Activated T-helper 1 cell treated with anti-CD3 and anti-CD28 coated beads, Interleukin-12 subunit alpha, Interleukin-12 subunit beta, Interleukin-2, Interleukin-4 antibody, amounts not matched to agents 30 ng/mL and 10 ng/mL and 1 ng/mL, durations not matched to agents 14 hours and 24 hours and 36 hours (primary cell): Measurements from ENCODE around the gene C2orf92. TPM values are rescaled to one million over a fixed set of nuclear protein-coding genes. Genes with fewer than 3 reads are reported as not detected.
A peak's percentile ranks its signal among the peaks of the same experiment; 100 is the strongest.
"Not testable (repeated sequence)": the region's sequence is repeated elsewhere in the genome, so short reads cannot be mapped to it uniquely, and the experiment has no call there.

Experiments used
- DNase-seq: peaks from one replicate; pipeline ENCODE4 v3.0.0; 2021; ENCODE audit warnings: low spot score
- H3K27ac Mint-ChIP-seq: one replicate; pipeline ENCODE4 v1.8.0; 2021; ENCODE audit warnings: mild to moderate bottlenecking, mixed read lengths
- H3K27me3 Mint-ChIP-seq: one replicate; pipeline ENCODE4 v1.8.0; 2022; ENCODE audit warnings: mild to moderate bottlenecking, moderate library complexity, mixed read lengths; ENCODE audit not compliant: insufficient read depth
- H3K36me3 Mint-ChIP-seq: one replicate; pipeline ENCODE4 v1.8.0; 2021; ENCODE audit warnings: low read depth, mixed read lengths
- H3K4me1 Mint-ChIP-seq: one replicate; pipeline ENCODE4 v1.8.0; 2021; ENCODE audit warnings: low read depth, mixed read lengths
- H3K4me3 Mint-ChIP-seq: one replicate; pipeline ENCODE4 v1.8.0; 2021; ENCODE audit warnings: mild to moderate bottlenecking, moderate library complexity, mixed read lengths
- H3K9me3 Mint-ChIP-seq: one replicate; pipeline ENCODE4 v1.8.0; 2021; ENCODE audit warnings: mixed read lengths
- intact Hi-C: fragments of 100-400 bp; cut with micrococcal nuclease; formaldehyde crosslinking; loops from one replicate; pipeline ENCODE4 v1.15.1; 2024
- total RNA-seq: library from RNA; stranded (reverse); gene quantifications from 2 replicates; pipeline ENCODE4 v1.2.3, GENCODE V29; 2022

C2orf92 gene
- 16.1 and 17.2 TPM in 2 replicates for total RNA-seq

DNA sequence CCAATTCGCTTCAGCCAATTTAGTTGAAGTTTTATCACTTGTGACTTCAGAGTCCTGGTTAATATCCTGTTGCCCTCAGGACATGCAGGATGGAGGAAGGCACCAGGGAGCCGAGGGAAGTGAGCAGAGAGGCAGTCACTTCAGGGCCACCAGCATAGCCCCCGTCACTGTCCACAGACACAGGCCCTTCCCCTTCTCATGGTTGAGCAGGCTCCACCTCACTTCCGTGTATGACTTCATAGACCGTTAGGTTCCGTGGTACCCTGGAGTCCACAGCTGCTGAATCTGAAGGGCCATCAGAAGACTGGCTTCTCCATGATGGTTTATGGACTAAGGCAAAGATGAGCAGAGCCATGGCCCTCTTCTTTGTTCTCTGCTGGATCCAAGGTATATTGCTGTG, at the start of gene C2orf92:
Gene C2orf92 (plus strand): TSS at position 266 of the 400 bp plus-strand sequence. CDS start 76 bp downstream, at position 342.
- no peaks in the 10 kb centered on the region for H3K9me3 Mint-ChIP-seq
- no peaks in the 10 kb centered on the region for H3K27me3 Mint-ChIP-seq
- DNase-seq: no peak
- H3K4me3 Mint-ChIP-seq: no peak within 1 kb of the TSS
- intact Hi-C loops: loop anchor here (10.0 kb wide), 1 partner anchor 1525 kb away; the partner anchor contains the start of gene DUSP2
- peaks cover 38% of the 10 kb centered on the region for H3K4me1 Mint-ChIP-seq
- no peak within 1 kb of the TSS for H3K27ac Mint-ChIP-seq
- H3K36me3 Mint-ChIP-seq: peaks cover 14% of the 10 kb centered on the region

DNA sequence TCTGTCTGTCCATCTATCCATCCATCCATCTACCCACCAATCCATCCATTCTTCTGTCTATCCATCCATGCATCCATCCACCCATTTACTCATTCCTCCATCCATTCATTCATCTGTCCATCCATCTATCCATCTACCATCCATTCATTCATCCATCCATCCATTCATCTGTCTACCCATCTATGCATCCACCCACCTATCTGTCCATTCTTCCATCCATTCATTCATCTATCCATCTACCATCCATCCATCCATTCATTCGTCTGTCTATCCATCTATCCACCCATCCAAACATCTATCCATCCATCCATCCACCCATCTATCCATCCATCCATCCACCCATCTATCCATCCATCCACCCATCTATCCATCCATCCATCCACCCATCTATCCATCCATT, 49.0 kb upstream of the C2orf92 start:
- H3K27ac Mint-ChIP-seq, H3K4me3 Mint-ChIP-seq, intact Hi-C loops, H3K9me3 Mint-ChIP-seq, H3K4me1 Mint-ChIP-seq, H3K27me3 Mint-ChIP-seq, H3K36me3 Mint-ChIP-seq, DNase-seq: not testable (repeated sequence)

DNA sequence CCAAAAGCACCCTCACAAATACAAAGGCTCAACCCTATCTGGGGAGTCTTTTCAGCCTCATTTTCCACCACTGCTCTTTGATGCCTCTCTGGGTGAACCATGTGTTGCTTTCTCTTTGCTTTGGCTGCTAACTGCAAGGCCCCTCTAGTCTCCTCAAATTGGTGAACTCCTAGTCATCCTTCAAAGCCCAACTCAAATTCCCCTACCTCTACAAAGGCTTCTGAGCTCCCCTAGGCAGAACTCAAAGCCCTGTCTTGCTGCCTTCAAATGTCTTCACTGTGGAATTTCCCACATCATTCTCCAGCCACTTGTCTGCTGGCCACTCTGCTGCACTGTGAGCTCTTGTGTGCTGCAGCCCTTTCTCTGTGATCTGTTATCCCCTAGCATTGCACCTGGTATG, 46.5 kb upstream of the C2orf92 start:
- intact Hi-C loops, H3K4me3 Mint-ChIP-seq, H3K4me1 Mint-ChIP-seq, DNase-seq, H3K27ac Mint-ChIP-seq, H3K9me3 Mint-ChIP-seq, H3K27me3 Mint-ChIP-seq, H3K36me3 Mint-ChIP-seq: not testable (repeated sequence)

DNA sequence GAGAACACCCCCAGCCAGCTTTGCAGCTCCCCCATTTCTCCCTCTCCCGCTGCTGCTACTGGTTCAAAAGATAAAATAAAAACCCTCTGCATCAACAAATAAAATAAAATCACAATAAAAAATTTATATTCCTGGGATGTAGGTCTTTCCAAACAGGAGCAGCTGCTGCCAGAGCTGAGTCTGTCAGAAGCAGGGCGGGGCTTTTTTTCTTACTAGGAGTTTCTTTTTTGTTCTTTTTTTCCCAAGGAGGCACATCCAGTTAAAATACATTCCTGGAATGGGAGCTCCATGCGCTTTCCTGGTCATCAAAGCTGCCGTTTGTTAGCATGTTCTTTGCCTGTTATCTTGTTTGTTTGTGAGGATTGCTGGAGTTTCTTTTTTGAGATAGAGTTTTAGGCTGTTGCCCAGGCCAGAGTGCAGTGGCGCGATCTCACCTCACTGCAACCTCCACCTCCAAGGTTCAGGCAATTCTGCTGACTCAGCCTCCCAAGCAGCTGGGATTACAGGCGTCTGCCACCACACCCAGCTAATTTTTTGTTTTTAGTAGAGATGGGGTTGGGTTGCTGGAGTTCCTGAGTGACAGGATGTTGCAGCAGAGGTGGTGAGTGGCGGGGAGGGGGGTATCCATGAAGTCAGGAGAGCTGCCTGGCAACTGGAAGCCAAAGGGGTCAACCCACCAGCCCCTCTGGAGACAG, 44.0 kb upstream of the C2orf92 start:
- H3K27me3 Mint-ChIP-seq, DNase-seq, H3K4me3 Mint-ChIP-seq, intact Hi-C loops, H3K27ac Mint-ChIP-seq, H3K9me3 Mint-ChIP-seq, H3K36me3 Mint-ChIP-seq, H3K4me1 Mint-ChIP-seq: not testable (repeated sequence)

DNA sequence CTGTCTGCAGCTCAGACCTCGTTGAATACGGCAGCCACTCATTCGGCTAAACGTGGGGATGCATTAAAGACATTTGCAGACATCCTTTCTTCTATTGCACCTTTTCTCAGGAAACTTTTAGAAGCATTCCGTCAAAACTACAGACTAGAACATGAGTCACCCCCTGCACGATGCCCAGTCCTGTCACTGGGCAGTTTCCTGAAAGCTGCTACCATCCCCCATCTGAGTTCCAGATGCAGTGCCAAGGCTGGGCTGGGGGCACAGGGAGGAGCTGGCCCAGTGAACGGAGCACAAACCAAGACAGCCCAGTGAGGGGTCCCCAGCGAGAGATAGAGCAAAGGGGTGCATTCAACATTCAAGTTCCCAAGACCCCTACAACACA, 43.5 kb upstream of the C2orf92 start:
- intact Hi-C loops, H3K27ac Mint-ChIP-seq, H3K4me1 Mint-ChIP-seq, H3K4me3 Mint-ChIP-seq, DNase-seq, H3K36me3 Mint-ChIP-seq, H3K9me3 Mint-ChIP-seq: not testable (repeated sequence)
- H3K27me3 Mint-ChIP-seq: peaks cover 13% of the 10 kb centered on the region

DNA sequence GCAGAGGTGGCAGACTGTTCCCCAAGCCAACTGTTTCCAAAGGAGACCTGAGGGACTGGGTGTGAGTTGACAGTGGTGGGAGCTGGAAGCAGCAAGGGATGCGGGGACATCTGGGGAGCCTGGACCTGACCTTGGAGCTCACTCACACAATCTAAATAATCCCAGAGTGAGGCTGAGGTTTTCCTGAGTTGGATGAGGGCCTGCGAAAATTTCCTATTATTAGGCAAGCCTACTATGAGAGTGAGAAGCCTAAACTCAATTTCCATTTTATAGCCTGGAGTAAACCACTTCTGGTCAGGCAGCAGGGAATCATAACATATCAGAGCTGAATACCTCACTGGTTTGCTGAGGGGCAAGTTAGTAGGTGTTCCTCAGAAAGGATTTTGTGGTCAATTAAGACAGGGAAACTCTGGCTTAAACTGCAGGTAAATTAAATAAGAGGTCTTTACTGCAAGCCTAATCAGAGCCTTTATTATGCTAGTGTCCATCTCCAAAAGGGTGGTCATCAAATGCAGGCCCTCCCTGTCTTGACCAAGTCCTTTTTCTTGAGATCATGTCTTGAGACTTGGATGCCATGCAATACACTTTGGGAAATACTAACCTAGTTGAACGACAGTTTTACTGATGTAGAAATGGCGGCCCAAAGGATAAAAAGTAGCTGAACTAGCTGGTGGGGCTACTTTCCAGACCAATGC, 25.3 kb upstream of the C2orf92 start:
- Mint-ChIP-seq H3K27ac (no peak overlapping the region), H3K4me1 (peaks cover 29% of the 10 kb centered on the region), H3K9me3 (no peaks in the 10 kb centered on the region), H3K27me3 (peaks cover 13% of the 10 kb centered on the region), H3K36me3 (peaks cover 19% of the 10 kb centered on the region), H3K4me3 (no peak overlapping the region)
- intact Hi-C loops: loop anchor here (2.0 kb wide), 1 partner anchor 45 kb away; no protein-coding TSS in a partner anchor
- DNase-seq: no peak

DNA sequence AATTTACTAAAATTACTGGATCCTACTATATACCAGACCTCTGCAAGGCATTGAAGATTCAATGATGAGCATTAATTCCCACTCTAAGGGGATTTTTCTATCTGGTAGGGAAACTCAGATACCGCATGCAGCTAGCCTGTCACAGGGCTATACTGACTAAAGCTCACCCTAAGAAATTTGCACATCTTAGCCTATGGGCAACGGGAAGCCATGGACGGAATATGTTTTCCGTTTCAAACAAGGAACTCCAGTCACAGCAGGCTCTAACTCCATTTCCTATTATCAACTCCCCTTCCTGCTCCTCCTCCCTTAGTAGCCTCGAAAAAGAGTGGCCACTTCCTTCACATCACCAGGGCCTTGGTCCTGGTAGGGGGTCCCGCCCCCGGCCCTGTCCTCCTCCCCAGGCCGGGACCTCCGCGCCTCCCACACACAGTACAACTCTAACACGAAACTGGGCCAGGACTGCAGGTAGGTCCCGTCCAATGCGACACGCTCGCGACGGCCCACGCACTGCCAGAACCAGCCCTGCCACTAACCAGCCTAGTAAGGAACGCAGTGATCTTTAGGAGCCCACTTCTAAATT, 24.3 kb upstream of the C2orf92 start:
- Mint-ChIP-seq H3K9me3 (no peaks in the 10 kb centered on the region), H3K27ac (peak overlapping the region; percentile 97), H3K4me1 (peaks cover 29% of the 10 kb centered on the region), H3K4me3 (peak overlapping the region; percentile 86), H3K36me3 (peaks cover 27% of the 10 kb centered on the region), H3K27me3 (peaks cover 6% of the 10 kb centered on the region)
- intact Hi-C loops: loop anchor here (1.0 to 2.0 kb wide), 5 partner anchors 19 to 65 kb away; partner anchors contain the start of gene ACTR1B
- no peak for DNase-seq

DNA sequence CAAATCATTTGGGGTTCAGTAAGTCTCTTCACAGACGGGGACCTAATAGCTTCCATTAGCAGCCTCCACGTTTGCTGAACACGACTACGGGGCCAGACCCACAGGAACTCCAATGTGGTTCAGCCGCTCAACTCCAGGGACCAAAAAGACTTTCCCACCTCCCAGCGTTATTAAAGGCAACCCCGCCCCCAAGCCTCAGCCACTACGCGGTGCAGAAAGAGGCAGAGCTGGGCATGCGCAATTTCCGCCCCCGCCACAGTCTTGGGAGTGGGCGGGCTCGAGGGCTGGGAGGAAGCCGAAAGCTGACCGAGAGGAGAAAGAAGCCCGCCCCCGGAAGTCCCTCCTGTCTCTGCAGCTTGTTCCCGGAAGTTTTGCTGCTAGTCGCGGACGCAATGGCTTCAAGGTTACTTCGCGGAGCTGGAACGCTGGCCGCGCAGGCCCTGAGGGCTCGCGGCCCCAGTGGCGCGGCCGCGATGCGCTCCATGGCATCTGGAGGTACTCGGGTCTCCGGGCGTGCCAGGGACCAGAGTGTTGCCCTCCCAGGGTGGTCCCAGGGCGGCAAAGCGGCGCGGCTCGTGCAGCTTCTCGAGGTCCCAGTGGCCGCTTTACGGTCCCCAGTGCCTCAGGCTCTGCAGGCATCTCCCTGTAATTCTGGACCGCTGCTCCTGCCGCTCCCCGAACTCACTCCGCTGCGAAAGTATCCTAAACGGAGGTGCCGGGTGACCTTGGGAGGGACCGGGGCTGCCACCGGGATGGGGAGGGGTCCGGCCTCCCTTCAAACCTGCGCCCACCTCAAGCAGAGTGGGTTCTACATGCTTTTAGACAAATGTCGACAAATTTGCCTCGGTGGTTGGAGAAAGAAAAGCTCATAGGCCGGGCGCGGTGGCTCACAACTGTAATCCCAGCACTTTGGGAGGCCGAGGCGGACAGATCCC, 23.6 kb upstream of the C2orf92 start, which contains the start of gene COX5B:
Gene COX5B (plus strand): TSS at position 368 of the 935 bp plus-strand sequence. CDS start 25 bp downstream, at position 393.
- H3K4me1 Mint-ChIP-seq: peaks cover 29% of the 10 kb centered on the region
- intact Hi-C loops: loop anchor here (1.0 to 2.0 kb wide), 5 partner anchors 18 to 64 kb away; partner anchors contain the start of gene ACTR1B
- H3K4me3 Mint-ChIP-seq: peak within 1 kb of the TSS; percentile 86
- DNase-seq: peak; percentile 99
- H3K27ac Mint-ChIP-seq: peak within 1 kb of the TSS; percentile 97
- H3K36me3 Mint-ChIP-seq: peaks cover 29% of the 10 kb centered on the region
- peaks cover 3% of the 10 kb centered on the region for H3K27me3 Mint-ChIP-seq
- no peaks in the 10 kb centered on the region for H3K9me3 Mint-ChIP-seq

DNA sequence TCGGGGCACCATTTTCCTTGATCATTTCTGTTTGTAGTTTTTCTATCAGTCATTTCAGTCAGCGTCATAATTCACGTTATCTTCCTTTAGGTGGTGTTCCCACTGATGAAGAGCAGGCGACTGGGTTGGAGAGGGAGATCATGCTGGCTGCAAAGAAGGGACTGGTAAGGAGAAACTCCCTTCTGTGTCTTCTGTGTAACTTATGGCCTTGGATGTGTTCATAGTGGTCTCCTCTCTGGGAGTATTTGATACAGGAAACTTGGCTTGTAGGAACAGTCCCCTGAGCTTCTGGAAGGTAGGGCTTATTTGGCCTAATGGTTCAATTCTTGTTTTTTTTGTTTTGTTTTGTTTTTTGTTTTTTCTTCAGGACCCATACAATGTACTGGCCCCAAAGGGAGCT, 22.5 kb upstream of the C2orf92 start:
- peaks cover 29% of the 10 kb centered on the region for H3K4me1 Mint-ChIP-seq
- peaks cover 31% of the 10 kb centered on the region for H3K36me3 Mint-ChIP-seq
- intact Hi-C loops: no loop called here
- H3K9me3 Mint-ChIP-seq: no peaks in the 10 kb centered on the region
- DNase-seq: no peak
- peaks cover under 1% of the 10 kb centered on the region for H3K27me3 Mint-ChIP-seq
- H3K27ac Mint-ChIP-seq: peak overlapping the region; percentile 79
- peak overlapping the region; percentile 86 for H3K4me3 Mint-ChIP-seq

DNA sequence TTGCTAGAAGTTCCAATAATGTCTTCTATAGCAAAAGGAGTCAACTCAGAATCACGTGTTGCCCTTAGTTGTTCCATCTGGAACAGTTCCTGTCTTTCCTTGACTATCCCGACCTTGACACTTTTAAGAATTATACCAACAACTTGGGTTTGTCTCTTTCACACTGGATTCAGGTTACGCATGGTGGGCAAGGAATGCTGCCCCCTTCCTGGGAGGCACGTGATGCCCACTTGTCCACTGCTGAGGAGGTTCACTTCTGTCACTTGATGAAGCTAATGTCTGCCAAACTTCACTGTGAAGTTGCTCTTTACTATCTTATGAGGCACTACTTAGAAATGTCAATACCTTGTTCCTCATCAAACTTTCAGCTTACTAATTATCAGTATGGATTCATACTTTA, 18.4 kb upstream of the C2orf92 start:
- Mint-ChIP-seq H3K27me3 (no peaks in the 10 kb centered on the region), H3K36me3 (peaks cover 56% of the 10 kb centered on the region), H3K27ac (no peak overlapping the region), H3K4me3 (no peak overlapping the region), H3K4me1 (peaks cover 43% of the 10 kb centered on the region), H3K9me3 (no peaks in the 10 kb centered on the region)
- DNase-seq: no peak
- intact Hi-C loops: no loop called here

DNA sequence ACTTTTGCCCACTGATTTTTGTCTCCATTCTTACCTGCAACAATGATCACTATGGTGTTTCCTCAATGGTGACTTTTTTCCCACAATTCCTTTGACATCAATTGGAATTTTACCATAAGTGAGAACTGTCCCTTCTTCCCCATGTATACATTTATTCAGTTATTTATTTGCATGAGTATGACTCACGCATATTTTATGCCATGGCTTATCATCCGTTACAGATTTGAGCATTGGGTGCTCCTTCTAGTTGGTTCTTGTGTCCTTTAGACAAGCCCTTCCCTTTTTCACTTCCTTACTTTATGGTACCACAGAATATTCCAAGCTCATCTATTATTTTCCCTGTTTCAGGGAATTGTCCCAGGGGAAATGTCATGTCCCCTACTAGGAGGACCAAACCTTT, 16.0 kb upstream of the C2orf92 start:
- no peak for DNase-seq
- H3K27ac Mint-ChIP-seq: peak overlapping the region; percentile 6
- intact Hi-C loops: no loop called here
- no peaks in the 10 kb centered on the region for H3K27me3 Mint-ChIP-seq
- peaks cover 51% of the 10 kb centered on the region for H3K36me3 Mint-ChIP-seq
- H3K9me3 Mint-ChIP-seq: no peaks in the 10 kb centered on the region
- H3K4me1 Mint-ChIP-seq: peaks cover 26% of the 10 kb centered on the region
- no peak overlapping the region for H3K4me3 Mint-ChIP-seq

DNA sequence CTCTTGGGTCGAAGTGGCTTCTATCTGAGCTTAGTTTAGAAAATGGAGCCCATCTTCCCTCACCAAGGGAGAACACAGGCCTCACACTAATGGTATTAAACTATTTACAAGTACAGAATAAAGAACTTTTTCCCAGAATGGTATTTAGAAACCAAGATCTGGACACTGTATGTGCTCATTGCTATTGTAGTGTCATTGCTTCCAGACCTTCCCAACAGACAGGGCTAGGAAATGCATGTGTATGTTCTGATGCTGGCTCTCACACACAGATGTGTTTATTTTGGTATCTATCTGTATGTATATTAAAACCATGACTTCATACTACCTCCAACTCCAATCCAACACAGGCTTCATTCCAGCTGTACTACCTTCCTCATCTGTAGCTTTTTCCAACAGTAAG, 15.6 kb upstream of the C2orf92 start:
- intact Hi-C loops: no loop called here
- H3K4me3 Mint-ChIP-seq: no peak overlapping the region
- H3K27me3 Mint-ChIP-seq: no peaks in the 10 kb centered on the region
- H3K9me3 Mint-ChIP-seq: no peaks in the 10 kb centered on the region
- peaks cover 53% of the 10 kb centered on the region for H3K36me3 Mint-ChIP-seq
- DNase-seq: no peak
- H3K27ac Mint-ChIP-seq: peak overlapping the region; percentile 6
- peaks cover 24% of the 10 kb centered on the region for H3K4me1 Mint-ChIP-seq
